Esophagus squamous epithelium (tissue), 5 donors: ENCODE data around the gene GCNT1. TPM values are rescaled to one million over a fixed set of nuclear protein-coding genes. Genes with fewer than 3 reads are reported as not detected.

Source experiments
- DNase-seq: peaks from one replicate; lab custom pipeline; 2025; lab: John Stamatoyannopoulos, UW
- H3K27ac ChIP-seq, 4 donors: fragments of 200-600 bp; sonication (generic); one replicate each; pipeline ENCODE4 v1.5.1; 2016 to 2019; ENCODE audit warnings: mild to moderate bottlenecking in 1 of 4
- H3K27me3 ChIP-seq, 4 donors: fragments of 200-600 bp; sonication (generic); 1 replicate in 3 of 4; 2 replicates in 1 of 4; pipeline versions ENCODE4 v1.5.1 to v1.6.0; 2017 to 2021; ENCODE audit warnings: antibody characterized with exemption in 1 of 4
- H3K36me3 ChIP-seq, 3 donors: fragments of 200-600 bp; sonication (generic); one replicate each; pipeline ENCODE4 v1.5.1; 2016 to 2019
- H3K4me1 ChIP-seq, 3 donors: fragments of 200-600 bp; sonication (generic); one replicate each; pipeline ENCODE4 v1.5.1; 2017 to 2019
- H3K4me3 ChIP-seq, 4 donors: fragments of 200-600 bp; sonication (generic); 1 replicate in 3 of 4; 2 replicates in 1 of 4; pipeline ENCODE4 v1.5.1; 2016 to 2019; ENCODE audit warnings: mild to moderate bottlenecking in 2 of 4, moderate library complexity in 1 of 4
- H3K9me3 ChIP-seq, 3 donors: fragments of 200-600 bp; sonication (generic); one replicate each; pipeline ENCODE4 v1.5.1; 2016 to 2019
- CTCF ChIP-seq, 6 experiments: fragments of 450-650 bp in 4 of 6; fragments of 200-600 bp in 2 of 6; sonication (generic) in 2 of 6; IDR thresholded peaks; one replicate each; pipeline ENCODE4 v1.5.1; 2016 to 2019; ENCODE audit warnings: antibody characterized with exemption in 6 of 6, mild to moderate bottlenecking in 4 of 6, moderate library complexity in 4 of 6
- POLR2A ChIP-seq, 4 donors: fragments of 450-650 bp; IDR thresholded peaks; one replicate each; pipeline ENCODE4 v1.6.1; 2017; ENCODE audit warnings: antibody characterized with exemption in 4 of 4, mild to moderate bottlenecking in 4 of 4, moderate library complexity in 3 of 4
- WGBS, 2 donors: methylation state at CpG; one replicate each; pipeline ENCODE4 v1.1.5; 2018; 5-methylcytosine and 5-hydroxymethylcytosine counted together
- intact Hi-C: fragments of 100-400 bp; cut with DNase I; formaldehyde crosslinking; loops from one replicate; pipeline ENCODE4 v1.15.0; 2022
- total RNA-seq, 4 donors: library from RNA; depleted of rRNA; stranded (reverse); fragments of >200 nt; gene quantifications; one replicate each; pipeline ENCODE4 v1.1.0, GENCODE V29; 2016
- donor health status: DM: yes; HTN: yes; CAD: no.

GCNT1 gene
- 1 to 10 TPM; 1.1 to 4.8 (median 3.0) TPM for total RNA-seq

GRCh38 chr9:76458903-76459693 is at the start of gene GCNT1:
GCNT1 (plus strand) TSS chr9:76459182; CDS start chr9:76502382, 43,200 bp downstream.
- H3K4me3 ChIP-seq = peak within 1 kb of the TSS; percentile 53 to 83 (median 74)
- H3K27ac ChIP-seq = peak within 1 kb of the TSS; percentile 40 to 74 (median 56)
- peak; percentile 38 for DNase-seq
- H3K27me3 ChIP-seq = no peaks in the 10 kb centered on the region
- no peaks in the 10 kb centered on the region for H3K36me3 ChIP-seq
- no peaks in the 10 kb centered on the region for H3K9me3 ChIP-seq
- H3K4me1 ChIP-seq = peaks cover 0 to 41% (median 9%) of the 10 kb centered on the region in 3 donors
- intact Hi-C loops = no loop called here
- peak in 2 of 4 donors; percentile 41 to 79 for TF ChIP-seq POLR2A (IDR thresholded peaks at IDR 0.05)
- TF ChIP-seq CTCF (IDR thresholded peaks at IDR 0.05) = peak; percentile 13 to 42 (median 32)
- WGBS, 2 donors = 4 to 7% methylated on average over 5 to 12 of the region's 65 CpGs

- Histone ChIP-seq H3K27me3 (no peaks in the 10 kb centered on the region), H3K9me3 (no peaks in the 10 kb centered on the region), H3K4me3 (no peak overlapping the region), H3K4me1 (peaks cover 0 to 14% (median 3%) of the 10 kb centered on the region in 3 donors), H3K27ac (no peak overlapping the region), H3K36me3 (no peaks in the 10 kb centered on the region)
- TF ChIP-seq POLR2A (IDR thresholded peaks at IDR 0.05) (no peak), CTCF (IDR thresholded peaks at IDR 0.05) (no peak)
- WGBS, 2 donors = 55 to 59% methylated on average over 2 of the region's 2 CpGs
- DNase-seq = no peak
- intact Hi-C loops = no loop called here
These were observed 46.3 kb upstream of the GCNT1 start for GRCh38 chr9:76412638-76413037.

- H3K4me1 ChIP-seq = peaks cover 0 to 14% (median 3%) of the 10 kb centered on the region in 3 donors
- intact Hi-C loops = no loop called here
- H3K9me3 ChIP-seq = no peaks in the 10 kb centered on the region
- H3K36me3 ChIP-seq = no peaks in the 10 kb centered on the region
- no peak for DNase-seq
- TF ChIP-seq POLR2A (IDR thresholded peaks at IDR 0.05) = no peak
- TF ChIP-seq CTCF (IDR thresholded peaks at IDR 0.05) = no peak
- H3K4me3 ChIP-seq = no peak overlapping the region
- no peak overlapping the region for H3K27ac ChIP-seq
- H3K27me3 ChIP-seq = no peaks in the 10 kb centered on the region
These were observed 45.3 kb upstream of the GCNT1 start for GRCh38 chr9:76413658-76414057.

- no peak overlapping the region for H3K27ac ChIP-seq
- peaks cover 0 to 14% (median 3%) of the 10 kb centered on the region in 3 donors for H3K4me1 ChIP-seq
- no peak for TF ChIP-seq CTCF (IDR thresholded peaks at IDR 0.05)
- no peak for TF ChIP-seq POLR2A (IDR thresholded peaks at IDR 0.05)
- 56 to 57% methylated on average over 4 of the region's 4 CpGs for WGBS, 2 donors
- no peaks in the 10 kb centered on the region for H3K36me3 ChIP-seq
- no peak overlapping the region for H3K4me3 ChIP-seq
- intact Hi-C loops = no loop called here
- DNase-seq = no peak
- H3K27me3 ChIP-seq = no peaks in the 10 kb centered on the region
- no peaks in the 10 kb centered on the region for H3K9me3 ChIP-seq
These were observed 44.3 kb upstream of the GCNT1 start for GRCh38 chr9:76414661-76415060.

- intact Hi-C loops = no loop called here
- peaks cover 0 to 14% (median 3%) of the 10 kb centered on the region in 3 donors for H3K4me1 ChIP-seq
- H3K27ac ChIP-seq = no peak overlapping the region
- H3K9me3 ChIP-seq = no peaks in the 10 kb centered on the region
- DNase-seq = no peak
- no peak overlapping the region for H3K4me3 ChIP-seq
- 53 to 57% methylated on average over 2 of the region's 2 CpGs for WGBS, 2 donors
- no peak for TF ChIP-seq CTCF (IDR thresholded peaks at IDR 0.05)
- TF ChIP-seq POLR2A (IDR thresholded peaks at IDR 0.05) = no peak
- no peaks in the 10 kb centered on the region for H3K36me3 ChIP-seq
- no peaks in the 10 kb centered on the region for H3K27me3 ChIP-seq
These were observed 43.8 kb upstream of the GCNT1 start for GRCh38 chr9:76415154-76415553.
